Vagina (tissue), 2 donors: ENCODE results near the gene RSRP1.
"Not testable (repeated sequence)": the region's sequence is repeated elsewhere in the genome, so short reads cannot be mapped to it uniquely, and the experiment has no call there.

Experiments
- POLR2A ChIP-seq, 2 donors: fragments of 450-650 bp; IDR thresholded peaks; one replicate each; pipeline ENCODE4 v1.6.1; 2017; ENCODE audit warnings: antibody characterized with exemption in 2 of 2, mild to moderate bottlenecking in 2 of 2, moderate library complexity in 2 of 2
- POLR2AphosphoS5 ChIP-seq, 2 donors: sonication (generic); formaldehyde crosslinking; IDR thresholded peaks; one replicate each; pipeline ENCODE4 v1.9.0; 2017; ENCODE audit warnings: antibody characterized with exemption in 2 of 2, mild to moderate bottlenecking in 2 of 2, low read depth in 1 of 2; ENCODE audit not compliant: insufficient read depth in 1 of 2
- TF ChIP-seq, protein P1 (sequence below), 3 experiments: fragments of 450-650 bp in 2 of 3; fragments of 200-600 bp in 1 of 3; sonication (generic) in 1 of 3; IDR thresholded peaks; one replicate each; pipeline ENCODE4 v1.5.1; 2017 to 2019; ENCODE audit warnings: antibody characterized with exemption in 3 of 3, mild to moderate bottlenecking in 2 of 3, moderate library complexity in 2 of 3

DNA sequence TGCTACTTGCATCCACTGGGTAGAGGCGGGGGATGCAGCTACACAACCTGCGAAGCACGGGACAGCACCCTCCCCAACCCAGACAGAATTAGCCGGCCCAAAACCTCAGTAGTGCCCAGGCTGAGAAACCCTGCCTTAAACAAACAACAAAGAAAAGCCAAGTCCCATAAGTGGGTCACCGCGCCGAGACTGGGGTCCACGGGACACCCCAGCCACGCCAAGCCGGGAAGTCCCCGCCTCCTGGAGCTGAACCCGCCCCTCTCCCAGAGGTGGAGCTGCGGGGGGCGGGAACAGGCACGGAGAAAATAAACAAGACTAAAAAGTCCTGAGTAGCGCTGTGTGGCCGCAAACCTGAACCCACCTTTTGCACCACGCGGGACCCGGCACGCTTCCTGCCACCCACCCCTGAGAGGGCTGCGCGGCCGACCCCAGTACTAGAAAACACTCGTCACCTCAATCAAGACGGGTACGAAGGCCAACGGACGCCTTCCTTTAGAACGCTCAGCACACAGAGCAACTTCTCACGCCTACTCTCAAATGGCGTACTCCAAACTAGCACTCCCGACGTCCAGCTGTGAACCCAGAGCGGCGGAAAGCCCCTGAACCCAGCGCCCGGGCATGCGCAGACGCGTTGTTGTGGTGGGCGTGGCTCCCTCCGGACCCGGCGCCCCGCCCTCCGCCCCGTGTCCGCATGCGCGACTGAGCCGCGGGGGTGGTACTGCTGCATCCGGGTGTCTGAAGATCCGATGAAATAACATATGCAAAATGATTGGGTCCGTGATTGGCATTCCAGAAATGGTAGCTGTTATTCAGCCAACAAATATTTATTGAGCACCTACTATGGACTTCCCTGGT lies 20.3 kb upstream of the RSRP1 start:
- TF ChIP-seq, protein P1, sequence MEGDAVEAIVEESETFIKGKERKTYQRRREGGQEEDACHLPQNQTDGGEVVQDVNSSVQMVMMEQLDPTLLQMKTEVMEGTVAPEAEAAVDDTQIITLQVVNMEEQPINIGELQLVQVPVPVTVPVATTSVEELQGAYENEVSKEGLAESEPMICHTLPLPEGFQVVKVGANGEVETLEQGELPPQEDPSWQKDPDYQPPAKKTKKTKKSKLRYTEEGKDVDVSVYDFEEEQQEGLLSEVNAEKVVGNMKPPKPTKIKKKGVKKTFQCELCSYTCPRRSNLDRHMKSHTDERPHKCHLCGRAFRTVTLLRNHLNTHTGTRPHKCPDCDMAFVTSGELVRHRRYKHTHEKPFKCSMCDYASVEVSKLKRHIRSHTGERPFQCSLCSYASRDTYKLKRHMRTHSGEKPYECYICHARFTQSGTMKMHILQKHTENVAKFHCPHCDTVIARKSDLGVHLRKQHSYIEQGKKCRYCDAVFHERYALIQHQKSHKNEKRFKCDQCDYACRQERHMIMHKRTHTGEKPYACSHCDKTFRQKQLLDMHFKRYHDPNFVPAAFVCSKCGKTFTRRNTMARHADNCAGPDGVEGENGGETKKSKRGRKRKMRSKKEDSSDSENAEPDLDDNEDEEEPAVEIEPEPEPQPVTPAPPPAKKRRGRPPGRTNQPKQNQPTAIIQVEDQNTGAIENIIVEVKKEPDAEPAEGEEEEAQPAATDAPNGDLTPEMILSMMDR (IDR thresholded peaks at IDR 0.05), result not testable (repeated sequence)
- peak; percentile 49 to 91 for TF ChIP-seq POLR2AphosphoS5 (IDR thresholded peaks at IDR 0.05; ENCODE audit: insufficient read depth in 1 of 2, low read depth in 1 of 2)
- TF ChIP-seq POLR2A (IDR thresholded peaks at IDR 0.05), result not testable (repeated sequence)
